GM19468 (cell line): ENCODE measurements around the gene KIRREL2.
"Not testable (repeated sequence)": the region's sequence is repeated elsewhere in the genome, so short reads cannot be mapped to it uniquely, and the experiment has no call there.

Experiments
- ATAC-seq: cut with Tn5 transposase; IDR thresholded peaks from one replicate; pipeline ENCODE4 v1.9.1; 2021; ENCODE audit warnings: mild to moderate bottlenecking, moderate library complexity, moderate number of reproducible peaks; ENCODE audit not compliant: unreplicated experiment; ENCODE audit errors: extremely low read depth

KIRREL2 gene

DNA sequence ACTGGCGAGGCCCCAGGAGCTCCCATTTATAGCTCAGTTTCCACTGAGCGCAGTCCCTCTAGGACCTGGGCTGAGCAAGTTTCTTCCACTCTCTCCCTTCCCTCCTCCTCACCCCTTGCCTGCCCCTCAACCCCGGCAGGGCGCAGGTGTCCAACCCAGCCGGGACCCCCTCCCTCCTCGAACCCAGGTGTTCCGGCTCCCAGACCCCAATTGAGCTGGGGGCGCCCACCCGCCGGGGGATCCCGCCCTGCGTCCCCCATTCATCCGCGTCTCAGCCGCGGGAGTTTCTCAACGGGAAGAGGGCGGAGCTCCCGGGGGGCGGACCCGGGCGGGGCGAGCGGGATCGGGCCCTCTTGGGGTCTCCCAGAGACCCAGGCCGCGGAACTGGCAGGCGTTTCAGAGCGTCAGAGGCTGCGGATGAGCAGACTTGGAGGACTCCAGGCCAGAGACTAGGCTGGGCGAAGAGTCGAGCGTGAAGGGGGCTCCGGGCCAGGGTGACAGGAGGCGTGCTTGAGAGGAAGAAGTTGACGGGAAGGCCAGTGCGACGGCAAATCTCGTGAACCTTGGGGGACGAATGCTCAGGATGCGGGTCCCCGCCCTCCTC lies at the start of gene KIRREL2:
Gene KIRREL2 (plus strand): TSS at position 366 of the 604 bp plus-strand sequence. CDS start 209 bp downstream, at position 575.
- ATAC-seq: no peak

DNA sequence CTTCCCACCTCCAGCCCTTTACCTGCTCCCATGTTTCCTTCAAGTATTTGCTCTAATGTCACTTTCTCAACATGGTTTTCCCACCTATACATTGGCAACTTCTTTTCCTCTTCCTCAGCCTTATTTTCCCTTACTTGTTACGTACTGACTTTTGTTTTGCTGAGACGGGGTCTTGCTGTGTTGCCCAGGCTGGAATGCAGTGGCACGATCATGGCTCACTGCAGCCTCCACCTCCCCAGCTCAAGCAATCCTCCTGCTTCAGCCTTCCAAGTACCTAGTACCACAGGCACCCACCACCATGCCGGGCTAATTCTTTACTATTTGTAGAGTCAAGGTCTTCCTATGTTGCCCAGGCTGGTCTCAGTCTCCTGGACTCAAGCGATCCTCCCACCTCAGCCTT lies 49.1 kb upstream of the KIRREL2 start:
- no peak for ATAC-seq

DNA sequence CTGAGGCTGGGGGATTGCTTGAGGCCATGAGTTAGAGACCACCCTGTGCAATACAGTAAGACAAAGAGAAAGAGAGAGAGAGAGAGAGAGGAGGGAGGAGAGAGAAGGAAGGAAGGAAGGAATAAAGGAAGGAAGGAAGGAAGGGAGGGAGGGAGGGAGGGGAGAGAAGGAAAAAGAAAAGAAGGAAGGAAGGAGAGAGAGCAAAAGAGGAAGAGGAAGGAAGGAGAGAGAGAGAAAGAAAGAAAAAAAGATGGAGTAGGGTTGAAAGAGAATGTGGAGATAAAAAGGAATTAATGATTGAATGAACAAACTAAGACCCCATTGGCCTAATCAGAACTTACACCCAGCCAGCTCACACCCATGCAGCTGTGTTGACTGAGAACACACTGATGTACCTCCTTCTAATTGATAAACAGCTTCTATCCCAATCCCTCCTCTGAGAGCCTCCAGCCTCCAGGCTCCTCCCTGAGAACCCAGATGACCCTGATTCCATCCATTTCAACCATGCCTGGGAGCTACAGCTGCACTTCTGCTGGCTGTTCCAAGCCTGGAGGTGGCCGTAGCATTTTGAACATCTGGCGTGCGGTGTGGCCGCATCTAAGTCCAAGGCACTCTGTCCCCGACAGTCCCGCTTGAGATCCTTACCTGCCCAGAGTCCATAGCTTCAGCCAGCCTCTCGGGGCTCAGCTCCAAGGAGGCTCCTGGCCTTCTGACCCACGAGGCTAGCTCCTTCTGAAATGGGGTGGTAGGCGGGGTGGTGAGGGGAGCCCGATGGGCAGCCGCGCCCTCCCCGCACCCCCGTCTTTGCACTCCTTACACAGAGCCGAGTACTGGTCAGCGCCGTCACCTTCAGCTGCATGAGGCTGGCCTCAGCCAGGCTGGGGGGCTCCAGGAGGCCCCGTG lies 45.1 kb upstream of the KIRREL2 start:
- no peak for ATAC-seq

DNA sequence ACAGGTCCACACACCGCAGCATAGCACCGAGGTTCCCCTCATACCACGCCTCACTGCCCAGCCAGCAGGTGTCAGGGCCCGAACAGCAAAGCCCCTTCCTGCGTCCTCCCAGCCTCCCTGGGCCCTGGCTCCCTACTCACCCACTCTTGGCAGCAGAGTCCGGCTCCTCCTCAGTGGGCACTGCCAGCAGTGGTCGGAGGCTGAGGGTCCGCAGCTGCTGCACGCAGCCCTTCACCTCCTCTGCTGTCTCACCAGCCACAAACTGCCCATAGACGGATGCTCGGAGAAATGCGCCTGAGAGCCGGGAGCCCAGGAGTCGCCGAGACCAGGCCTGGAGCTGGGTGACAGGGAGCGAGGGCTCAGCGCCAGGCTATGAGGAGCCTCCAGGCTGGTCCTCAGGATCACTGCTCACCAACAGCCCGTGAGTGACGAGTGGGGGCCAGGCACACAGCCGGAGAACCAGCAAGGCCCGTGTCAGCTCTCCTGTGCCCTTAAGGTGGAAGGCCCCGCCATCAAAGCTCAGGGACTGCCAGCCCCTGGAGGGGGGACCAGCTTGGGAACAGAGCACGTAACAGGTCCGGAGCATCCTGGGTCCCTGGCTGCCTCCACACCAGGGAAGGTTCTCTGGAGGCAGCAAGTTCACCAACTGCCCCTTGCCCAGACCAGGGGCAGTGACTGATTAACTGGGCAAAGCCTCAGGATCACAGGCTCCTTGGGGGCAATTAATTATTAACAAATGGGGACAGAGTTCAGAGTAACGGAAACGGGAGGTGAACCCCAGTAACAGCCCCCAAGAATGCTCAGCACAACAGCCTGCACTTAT lies 44.3 kb upstream of the KIRREL2 start, which contains the start of gene PRODH2:
Gene PRODH2 (minus strand): TSS at position 626 of the 823 bp plus-strand sequence. CDS start 40 bp downstream, at position 586.
- ATAC-seq: no peak

DNA sequence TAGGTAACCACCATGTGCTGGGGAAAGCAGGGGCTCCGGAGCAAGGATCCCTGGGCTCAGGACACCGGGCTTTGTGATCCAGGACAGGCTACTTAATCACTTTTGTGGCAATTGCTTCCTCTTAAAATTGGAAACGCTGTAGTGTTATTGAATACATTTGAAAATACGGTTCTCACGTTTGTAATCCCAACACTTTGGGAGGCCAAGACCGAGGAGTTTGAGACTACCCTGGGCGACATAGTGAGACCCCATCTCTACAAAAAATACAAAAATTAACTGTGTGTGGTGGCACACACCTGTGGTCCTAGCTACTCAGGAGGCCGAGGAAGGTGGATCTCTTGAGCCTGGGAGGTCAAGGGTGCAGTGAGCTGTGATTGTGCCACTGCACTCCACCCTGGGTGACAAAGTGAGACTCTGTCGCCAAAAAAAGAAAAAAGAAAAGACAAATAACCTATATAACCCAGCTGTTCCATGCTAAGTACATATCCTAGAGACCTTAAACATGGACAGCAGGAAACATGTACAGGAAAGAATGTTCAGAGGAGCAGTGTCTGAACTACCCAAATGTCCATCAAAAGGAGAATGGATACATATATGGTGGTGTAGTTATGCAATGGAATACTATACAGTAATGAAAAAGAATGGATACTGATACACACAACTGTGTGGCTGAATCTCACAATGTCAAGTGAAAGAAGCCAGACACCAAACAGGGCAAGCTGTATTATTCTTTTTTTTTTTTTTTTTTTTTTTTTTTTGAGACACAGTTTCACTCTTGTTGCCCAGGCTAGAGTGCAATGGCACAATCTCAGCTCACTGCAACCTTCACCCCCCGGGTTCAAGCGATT lies 43.4 kb upstream of the KIRREL2 start:
- no peak for ATAC-seq

DNA sequence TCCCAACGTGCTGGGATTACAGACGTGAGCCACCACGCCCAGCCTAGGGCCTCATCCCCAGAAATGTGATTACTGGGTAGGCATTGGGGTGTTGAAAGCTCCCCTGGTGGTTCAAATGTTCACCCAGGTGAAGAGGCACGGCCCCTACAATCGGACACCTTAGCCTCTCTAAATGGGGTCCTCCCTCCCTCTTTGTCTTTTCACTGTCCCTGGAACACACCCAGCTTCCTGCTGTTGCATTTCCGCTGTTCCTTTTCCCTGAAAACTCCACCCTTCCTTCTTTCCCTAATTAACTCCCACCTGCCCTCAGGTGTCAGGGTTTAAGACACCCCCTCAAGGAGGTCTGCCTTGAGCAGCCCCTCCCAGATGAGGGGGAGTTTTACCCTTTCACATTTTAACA lies 40.4 kb upstream of the KIRREL2 start:
- ATAC-seq: no peak

DNA sequence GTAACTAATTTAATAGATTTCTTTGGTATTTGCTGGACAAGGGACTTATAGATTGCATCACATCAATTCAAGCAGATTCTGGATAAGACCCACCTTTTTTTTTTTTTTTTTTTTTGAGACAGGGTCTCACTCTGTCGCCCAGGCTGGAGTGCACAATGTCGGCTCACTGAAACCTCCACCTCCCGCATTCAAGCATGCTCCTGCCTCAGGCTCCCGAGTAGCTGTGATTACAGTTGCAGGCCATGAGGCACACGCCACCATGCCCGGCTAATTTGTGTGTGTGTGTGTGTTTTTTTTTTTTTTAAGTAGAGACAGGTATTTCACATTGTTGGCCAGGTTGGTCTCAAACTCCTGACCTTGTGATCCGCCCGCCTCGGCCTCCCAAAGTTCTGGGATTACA lies 39.9 kb upstream of the KIRREL2 start:
- no peak for ATAC-seq

DNA sequence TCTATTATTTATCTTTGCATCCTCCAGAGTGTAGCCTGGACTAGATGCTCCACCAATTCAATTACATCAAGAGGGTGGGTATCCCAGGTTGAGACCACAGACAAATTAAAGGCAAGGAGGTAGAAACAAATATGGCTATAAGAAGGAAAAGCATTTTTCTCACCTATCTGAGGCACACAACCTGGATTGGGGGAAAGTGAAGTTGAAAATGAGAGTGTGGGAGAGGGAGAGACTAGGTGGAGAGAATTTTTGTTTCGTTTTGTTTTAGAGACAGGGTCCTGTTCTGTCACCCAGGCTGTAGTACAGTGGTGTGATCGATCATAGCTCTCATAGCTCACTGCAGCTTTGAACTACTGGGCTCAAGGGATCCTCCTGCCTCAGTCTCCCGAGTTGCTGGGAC lies 38.3 kb upstream of the KIRREL2 start:
- ATAC-seq: no peak

DNA sequence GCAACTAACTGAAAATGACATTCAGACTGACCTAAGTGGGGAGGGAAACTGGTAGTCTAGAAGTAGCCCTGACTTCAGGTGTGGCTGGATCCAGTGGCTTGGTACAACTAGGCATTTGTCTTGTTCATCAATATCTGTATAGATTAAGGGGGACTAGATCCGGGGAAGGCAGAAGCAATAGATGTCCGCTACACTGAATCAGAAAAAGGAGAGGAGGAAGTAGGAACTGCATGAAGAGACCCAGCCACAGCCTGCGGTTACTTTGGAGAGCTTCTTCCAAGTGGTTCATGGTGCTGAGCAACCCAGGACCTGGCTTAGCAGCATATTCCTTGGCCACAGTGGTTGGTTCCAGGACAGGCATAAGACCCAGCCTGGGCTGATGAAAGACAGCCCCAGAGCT lies 34.1 kb upstream of the KIRREL2 start:
- ATAC-seq: no peak

DNA sequence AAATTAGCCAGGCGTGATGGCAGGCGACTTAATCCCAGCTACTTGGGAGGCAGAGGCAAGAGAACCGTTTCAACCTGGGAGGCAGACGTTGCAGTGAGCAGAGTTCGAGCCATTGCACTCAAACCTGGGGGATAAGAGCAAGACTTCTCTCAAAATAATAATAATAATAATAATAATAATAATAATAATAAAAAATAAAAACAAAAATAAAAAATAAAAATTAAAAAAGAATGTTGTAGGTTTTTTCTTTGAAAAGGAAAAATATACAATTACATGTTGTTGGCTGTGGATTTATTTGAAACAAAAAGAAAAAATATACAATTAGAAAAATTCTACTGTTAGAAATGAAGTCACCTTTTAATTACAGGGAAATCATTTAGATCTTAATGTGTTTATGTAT lies 32.6 kb upstream of the KIRREL2 start:
- no peak for ATAC-seq

DNA sequence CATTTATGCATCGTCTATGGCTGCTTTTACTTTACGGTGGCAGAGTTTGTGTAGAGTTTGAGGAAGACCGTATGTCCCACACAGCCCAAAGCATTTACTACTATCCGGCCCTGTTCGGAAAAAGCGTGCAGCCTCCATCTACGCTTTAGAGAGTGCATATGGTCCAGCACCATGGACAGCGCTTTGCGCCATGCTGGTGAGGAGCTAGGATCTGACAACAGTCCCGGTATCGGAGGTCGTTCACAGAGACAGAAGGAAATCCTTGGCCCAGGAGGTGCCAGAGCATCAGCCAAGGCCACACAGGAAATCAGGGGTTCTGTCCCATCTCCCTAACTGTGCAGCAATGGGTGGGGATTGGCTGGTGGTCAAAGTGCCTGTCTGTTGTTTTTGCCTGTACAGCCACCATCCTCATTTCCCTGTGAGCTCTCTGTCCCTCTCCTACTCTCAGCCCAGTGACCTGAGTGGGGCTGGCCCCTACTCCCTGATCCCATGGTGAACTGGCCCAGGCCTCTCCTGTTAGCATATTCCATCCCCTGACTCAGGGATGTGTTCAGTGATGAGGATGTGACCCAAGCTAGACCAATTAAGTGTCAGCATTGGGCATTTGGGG lies 27.9 kb upstream of the KIRREL2 start:
- no peak for ATAC-seq

DNA sequence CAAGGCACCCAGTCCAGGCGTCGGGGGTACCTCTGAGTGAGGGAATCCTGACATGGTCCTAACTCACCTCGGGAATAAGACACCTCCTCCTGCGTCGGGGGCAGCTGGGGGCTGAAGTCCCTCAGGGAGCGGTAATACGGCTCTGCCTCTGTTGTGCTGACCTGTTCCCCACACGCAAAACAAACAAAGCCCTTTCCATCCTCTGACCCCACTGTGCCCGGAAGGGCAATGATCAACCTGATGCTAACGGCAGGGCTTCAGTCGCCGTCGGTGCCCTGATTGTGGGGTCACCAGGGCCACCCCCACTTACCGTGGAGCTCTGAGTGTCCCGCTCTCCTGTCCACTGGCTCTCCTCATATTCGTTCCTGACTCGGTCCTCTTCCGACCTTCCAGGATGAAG lies 25.7 kb upstream of the KIRREL2 start:
- no peak for ATAC-seq

DNA sequence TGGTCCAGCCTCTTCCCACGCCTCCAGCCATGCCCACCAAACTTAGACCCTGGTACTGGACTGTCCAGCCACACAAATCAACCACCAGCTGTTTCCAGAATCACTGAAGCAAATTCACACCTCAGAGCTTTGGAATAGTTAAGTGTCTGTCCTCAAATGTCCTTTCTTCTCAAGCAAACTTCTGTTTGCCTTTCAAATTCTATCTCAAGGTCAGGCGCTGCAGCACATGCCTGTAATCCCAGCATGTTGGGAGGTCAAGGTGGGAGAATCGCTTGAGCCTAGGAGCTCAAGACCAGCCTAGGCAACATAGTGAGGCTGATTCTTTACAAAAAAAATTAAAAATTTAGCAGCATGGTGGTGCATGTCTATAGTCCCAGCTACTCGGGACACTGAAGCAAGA lies 24.7 kb upstream of the KIRREL2 start:
- no peak for ATAC-seq

DNA sequence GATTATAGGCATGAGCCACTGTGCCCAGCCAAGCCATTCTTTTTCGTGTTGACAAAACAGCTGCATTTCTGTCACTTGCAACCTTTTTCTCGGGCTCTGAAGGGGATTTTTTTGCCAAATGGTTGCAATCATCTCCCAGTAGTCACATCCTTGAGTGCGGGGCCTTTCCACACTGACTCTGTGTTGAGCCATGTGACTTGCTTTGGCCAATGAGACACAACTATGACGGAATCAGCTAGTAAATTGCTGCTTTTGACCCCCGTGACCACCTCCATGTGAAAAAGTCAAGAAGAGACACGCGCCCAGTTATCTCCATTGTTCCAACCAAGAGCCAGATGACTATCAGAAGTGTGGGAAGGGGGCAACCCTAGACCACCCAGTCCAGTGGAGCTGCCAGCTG lies 22.7 kb upstream of the KIRREL2 start:
- ATAC-seq: no peak

DNA sequence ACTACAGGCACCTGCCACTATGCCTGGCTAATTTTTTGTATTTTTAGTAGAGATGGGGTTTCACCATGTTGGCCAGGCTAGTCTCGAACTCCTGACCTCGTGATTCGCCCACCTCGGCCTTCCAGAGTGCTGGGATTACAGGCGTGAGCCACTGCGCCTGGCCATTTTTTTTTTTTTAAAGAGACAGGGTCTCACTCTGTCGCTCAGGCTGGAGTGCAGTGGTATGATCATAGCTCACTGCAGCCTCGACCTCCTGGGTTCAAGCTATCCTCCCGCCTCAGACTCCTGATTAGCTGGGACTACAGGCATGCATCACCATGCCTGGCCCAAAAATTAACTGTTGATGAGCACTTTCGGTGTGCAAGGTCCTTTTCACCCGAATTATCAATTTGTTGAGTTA lies 20.6 kb upstream of the KIRREL2 start:
- not testable (repeated sequence) for ATAC-seq

DNA sequence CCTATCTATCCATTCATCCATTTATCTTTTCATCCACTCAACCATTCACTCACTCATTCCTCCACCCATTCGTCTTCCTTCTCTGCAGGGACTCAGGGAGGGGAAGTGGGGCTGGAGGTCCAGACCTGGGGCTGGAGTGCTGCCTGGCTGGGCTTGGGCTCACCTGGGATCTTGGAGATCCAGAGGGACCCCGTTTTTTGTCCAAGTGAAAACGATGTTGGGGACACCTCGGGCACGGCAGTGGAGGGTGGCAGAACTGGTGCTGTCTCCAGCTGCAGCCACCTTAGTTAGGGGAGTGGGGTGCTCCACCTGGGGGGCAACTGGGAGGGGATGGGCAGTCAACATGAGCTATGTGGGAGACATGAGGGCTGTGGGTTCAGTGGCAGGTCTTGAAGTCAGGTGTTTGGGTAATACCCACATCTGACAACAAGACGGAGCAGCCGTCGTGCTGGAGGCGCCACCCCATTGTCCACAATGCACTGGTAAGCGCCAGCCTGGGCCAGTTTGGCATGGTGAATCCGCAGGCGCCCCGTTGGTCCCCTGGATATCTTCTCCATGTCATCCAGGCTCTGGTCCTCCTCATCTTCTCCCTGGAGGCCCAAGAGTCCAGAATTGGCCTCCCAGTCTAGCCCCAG lies 14.6 kb upstream of the KIRREL2 start:
- no peak for ATAC-seq

DNA sequence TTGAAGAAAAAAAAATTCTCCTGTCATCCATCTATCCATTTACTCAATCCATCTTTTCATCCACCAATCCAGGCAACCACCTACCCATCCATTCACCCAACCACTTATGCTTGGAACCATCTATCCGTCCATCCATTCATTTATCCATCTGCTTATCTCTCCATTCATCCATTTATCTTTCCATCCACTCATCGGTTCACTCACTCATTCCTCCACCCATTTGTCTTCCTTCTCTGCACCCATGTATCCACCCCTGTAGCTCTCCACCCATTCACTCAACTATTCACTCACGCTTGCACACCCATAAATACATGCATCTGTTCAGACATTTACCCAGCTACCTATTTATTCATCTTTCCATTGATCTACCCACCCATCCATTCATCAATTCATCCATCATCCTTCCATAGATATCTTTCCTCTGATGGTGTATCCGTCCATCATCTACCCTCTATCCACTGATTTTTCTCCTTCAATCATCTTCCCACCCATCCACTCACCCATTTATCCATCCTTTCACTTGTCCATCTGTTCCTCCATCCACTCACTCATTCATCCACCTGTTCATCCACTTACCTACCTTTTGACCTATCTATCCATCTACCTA lies 13.9 kb upstream of the KIRREL2 start:
- no peak for ATAC-seq

DNA sequence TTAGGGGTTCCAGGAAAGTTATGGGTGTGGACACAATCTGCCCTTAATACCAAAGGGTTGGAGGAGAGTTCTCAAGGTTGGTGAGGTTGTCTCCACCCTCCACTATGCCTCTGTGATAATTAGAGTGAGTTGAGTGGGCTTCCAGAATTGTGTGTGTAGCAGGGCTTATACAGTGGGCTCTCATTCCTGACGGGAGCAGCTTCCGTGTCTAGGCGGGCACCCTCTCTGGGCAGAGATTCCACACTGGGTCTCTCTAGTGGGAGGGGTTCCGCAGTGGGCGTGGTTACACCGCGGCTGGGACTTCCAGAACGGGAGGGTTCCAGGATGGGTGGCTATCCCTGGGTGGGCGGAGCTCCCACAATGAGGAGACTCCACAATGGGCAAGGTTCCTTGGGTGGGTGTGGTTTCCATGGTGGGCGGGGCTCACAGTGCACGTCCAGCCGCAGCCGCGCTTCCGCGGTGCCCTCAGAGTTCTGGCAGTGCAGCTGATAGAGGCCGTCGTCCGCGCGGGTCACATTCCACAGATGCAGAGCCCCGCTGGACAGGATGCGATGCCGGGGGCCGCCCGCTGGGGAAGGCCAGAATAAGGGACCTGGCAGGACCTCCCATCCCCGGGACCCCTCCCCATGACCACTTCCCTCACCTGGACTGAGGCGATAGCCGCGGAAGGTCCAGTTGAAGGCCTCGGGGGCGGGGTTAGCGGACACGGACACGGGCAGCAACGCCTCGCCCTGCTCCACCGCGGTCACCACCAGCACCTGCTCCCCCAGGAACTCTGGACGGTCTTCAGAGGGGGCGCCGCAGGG lies 12.8 kb upstream of the KIRREL2 start:
- no peak for ATAC-seq
